Breast epithelium (tissue), 3 donors: ENCODE measurements around the gene SGTA.

ENCODE experiments used
- POLR2A ChIP-seq: fragments of 450-650 bp; IDR thresholded peaks from one replicate; pipeline ENCODE4 v1.6.1; 2016; ENCODE audit warnings: antibody characterized with exemption, mild to moderate bottlenecking, moderate library complexity
- POLR2AphosphoS5 ChIP-seq, 3 donors: sonication (generic); formaldehyde crosslinking; IDR thresholded peaks; one replicate each; pipeline ENCODE4 v1.6.1; 2017; ENCODE audit warnings: antibody characterized with exemption in 3 of 3
- TF ChIP-seq, protein P1 (sequence below), 3 donors: fragments of 450-650 bp; IDR thresholded peaks; one replicate each; pipeline ENCODE4 v1.5.1; 2016 to 2017; ENCODE audit warnings: antibody characterized with exemption in 3 of 3, mild to moderate bottlenecking in 3 of 3, moderate library complexity in 3 of 3

GRCh38 chr19:2756477-2756876, 26.6 kb downstream of the SGTA start:
- TF ChIP-seq, protein P1, sequence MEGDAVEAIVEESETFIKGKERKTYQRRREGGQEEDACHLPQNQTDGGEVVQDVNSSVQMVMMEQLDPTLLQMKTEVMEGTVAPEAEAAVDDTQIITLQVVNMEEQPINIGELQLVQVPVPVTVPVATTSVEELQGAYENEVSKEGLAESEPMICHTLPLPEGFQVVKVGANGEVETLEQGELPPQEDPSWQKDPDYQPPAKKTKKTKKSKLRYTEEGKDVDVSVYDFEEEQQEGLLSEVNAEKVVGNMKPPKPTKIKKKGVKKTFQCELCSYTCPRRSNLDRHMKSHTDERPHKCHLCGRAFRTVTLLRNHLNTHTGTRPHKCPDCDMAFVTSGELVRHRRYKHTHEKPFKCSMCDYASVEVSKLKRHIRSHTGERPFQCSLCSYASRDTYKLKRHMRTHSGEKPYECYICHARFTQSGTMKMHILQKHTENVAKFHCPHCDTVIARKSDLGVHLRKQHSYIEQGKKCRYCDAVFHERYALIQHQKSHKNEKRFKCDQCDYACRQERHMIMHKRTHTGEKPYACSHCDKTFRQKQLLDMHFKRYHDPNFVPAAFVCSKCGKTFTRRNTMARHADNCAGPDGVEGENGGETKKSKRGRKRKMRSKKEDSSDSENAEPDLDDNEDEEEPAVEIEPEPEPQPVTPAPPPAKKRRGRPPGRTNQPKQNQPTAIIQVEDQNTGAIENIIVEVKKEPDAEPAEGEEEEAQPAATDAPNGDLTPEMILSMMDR (IDR thresholded peaks at IDR 0.05) = no peak
- TF ChIP-seq POLR2A (no peak), POLR2AphosphoS5 (IDR thresholded peaks at IDR 0.05) (no peak)
